ENCODE results near the gene ABCD2.
"Not testable (repeated sequence)": the region's sequence is repeated elsewhere in the genome, so short reads cannot be mapped to it uniquely, and the experiment has no call there.

Gene ABCD2

DNA sequence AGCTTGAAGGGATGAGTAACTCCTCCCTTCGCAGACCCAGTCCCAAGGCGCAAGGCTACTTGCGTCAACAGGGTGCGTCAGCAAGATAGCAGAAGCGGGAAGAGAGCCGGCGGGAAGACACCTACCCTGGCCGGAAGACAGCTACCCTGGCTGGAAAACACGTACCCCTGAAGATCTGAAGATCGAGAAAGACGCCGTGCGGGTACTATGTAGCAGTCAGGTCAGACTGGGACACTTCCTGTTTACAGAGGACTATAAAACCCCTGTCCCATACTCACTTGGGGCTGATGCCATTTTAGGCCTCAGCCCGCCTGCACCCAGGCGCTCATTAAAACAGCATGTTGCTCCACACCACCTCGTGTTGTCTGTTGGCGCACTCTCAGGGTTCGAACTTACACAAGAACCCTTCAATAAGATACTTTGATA, 80.9 kb downstream of the ABCD2 start:
- TF ChIP-seq, protein P1, sequence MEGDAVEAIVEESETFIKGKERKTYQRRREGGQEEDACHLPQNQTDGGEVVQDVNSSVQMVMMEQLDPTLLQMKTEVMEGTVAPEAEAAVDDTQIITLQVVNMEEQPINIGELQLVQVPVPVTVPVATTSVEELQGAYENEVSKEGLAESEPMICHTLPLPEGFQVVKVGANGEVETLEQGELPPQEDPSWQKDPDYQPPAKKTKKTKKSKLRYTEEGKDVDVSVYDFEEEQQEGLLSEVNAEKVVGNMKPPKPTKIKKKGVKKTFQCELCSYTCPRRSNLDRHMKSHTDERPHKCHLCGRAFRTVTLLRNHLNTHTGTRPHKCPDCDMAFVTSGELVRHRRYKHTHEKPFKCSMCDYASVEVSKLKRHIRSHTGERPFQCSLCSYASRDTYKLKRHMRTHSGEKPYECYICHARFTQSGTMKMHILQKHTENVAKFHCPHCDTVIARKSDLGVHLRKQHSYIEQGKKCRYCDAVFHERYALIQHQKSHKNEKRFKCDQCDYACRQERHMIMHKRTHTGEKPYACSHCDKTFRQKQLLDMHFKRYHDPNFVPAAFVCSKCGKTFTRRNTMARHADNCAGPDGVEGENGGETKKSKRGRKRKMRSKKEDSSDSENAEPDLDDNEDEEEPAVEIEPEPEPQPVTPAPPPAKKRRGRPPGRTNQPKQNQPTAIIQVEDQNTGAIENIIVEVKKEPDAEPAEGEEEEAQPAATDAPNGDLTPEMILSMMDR (conservative IDR thresholded peaks at IDR 0.05): no peak
- H3K27ac ChIP-seq: no peak overlapping the region

DNA sequence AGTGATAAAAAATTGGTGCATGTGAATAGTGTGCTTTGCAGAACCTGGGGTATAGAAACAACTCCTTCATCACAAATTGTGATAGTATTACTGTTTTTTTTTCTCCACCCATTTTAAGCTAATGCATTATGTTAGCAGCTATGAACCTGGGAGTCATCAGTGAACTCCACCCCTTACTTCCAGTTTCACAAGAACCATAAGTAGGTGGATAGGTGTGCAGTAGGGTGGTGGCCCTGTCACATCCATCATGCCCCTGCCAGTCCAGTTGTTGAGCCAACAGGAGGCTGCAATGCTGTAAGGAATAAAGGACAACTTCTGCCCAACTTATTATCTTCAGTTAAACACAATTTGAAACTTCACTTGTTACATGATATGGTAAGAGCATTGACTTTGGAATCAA, 85.7 kb downstream of the ABCD2 start:
- TF ChIP-seq, protein P1 (conservative IDR thresholded peaks at IDR 0.05): no peak
- no peak overlapping the region for H3K27ac ChIP-seq

DNA sequence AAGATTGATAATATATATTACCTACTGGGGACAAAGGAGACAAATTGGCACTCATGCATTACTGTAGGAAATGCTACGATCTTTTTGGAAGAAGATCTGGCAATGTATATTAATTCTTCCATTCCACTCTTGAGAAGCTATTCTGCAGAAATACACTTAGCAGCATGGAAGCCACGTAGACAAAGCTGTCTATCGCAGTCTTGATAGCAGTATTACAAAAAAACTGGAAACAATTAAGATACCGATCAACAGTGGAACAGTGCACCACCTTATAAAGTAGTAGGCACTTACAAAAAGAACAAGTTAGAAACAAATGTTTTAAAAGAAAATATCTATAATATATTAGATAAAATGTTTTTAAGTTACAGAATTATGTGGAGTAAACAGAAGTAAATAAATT, 87.2 kb downstream of the ABCD2 start:
- no peak overlapping the region for H3K27ac ChIP-seq
- TF ChIP-seq, protein P1 (conservative IDR thresholded peaks at IDR 0.05): no peak

DNA sequence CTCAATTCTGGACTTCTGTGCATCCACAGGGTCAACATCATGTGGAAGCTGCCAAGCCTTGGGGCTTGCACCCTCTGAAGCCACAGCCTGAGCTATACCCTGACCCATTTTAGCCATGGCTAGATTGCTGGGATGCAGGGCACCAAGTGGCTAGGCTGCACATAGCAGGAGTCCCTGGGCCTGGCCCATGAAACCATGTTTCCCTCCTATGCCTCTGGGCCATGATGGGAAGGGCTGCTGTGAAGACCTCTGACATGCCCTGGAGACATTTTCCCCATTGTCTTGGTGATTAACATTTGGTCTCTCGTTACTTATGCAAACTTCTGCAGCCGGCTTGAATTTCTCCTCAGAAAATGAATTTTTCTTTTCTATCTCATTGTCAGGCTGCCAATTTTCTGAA, 92.6 kb downstream of the ABCD2 start:
- TF ChIP-seq, protein P1 (conservative IDR thresholded peaks at IDR 0.05): no peak
- H3K27ac ChIP-seq: no peak overlapping the region

DNA sequence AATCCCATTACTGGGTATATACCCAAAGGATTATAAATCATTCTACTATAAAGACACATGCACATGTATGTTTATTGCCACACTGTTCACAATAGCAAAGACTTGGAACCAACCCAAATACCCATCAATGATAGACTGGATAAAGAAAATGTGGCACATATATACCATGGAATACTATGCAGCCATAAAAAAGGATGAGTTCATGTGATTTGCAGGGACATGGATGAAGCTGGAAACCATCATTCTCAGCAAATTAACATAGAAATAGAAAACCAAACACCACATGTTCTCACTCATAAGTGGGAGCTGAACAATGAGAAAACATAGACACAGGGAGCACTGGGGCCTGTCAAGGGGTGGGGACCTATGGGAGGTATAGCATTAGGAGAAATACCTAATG, 97.4 kb downstream of the ABCD2 start:
- H3K27ac ChIP-seq: not testable (repeated sequence)

DNA sequence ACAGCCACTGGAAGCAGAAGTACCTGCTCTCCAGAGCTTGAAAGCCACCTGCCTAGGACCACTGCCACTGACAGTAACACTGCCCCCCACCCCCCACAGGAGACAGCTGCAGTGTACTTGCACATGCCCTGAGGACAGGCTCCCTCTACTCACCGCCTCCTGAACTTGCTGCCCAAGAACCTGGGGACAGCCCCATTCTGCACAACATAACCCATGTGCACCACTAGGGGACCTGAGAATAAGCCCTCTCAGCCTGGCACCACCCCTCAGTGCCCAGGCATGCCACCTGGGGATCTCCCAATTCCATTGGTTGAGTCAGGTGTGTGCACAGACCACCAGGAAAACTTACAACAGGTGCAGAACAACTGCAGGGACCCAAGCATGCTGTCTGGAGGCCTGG, 109.6 kb downstream of the ABCD2 start:
- H3K27ac ChIP-seq: no peak overlapping the region
- TF ChIP-seq, protein P1 (conservative IDR thresholded peaks at IDR 0.05): no peak

DNA sequence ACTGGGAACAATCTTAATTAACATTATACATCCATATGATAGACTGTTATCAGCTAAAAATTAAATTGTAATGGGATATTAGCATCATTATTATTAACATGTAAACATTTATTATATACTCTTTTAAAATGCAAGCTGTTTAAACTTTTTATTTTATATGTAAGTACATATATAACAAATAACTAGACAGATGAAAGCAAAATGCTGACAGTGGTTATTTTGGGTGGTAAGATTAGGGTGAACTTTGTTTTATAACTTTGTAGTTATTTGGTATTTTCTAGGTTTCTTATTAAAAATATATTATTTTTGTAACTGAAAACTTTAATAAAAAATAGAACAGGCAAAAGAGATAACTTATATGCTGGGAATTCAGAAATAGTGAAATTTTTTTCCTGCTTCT, 114.0 kb downstream of the ABCD2 start:
- H3K27ac ChIP-seq: no peak overlapping the region
- TF ChIP-seq, protein P1 (conservative IDR thresholded peaks at IDR 0.05): no peak

DNA sequence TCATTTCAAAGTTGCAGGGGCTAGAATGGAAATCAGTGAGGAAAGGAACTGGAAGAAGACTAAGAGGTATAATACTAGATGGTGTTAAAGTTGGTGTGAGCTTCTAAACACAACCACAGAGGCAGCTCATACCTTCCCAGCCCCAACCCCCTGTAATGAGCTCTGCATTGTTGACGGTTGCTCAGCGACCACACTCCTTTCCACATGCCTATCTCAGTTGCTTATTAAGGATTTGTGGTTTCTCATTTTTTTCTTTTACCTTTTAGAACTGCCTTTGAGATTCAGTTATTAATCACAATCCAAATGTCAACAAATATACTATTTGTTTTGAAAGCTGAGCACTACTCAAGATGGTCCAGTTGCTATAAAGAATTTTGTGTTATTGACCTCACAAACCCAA, 114.6 kb downstream of the ABCD2 start:
- no peak overlapping the region for H3K27ac ChIP-seq
- TF ChIP-seq, protein P1 (conservative IDR thresholded peaks at IDR 0.05): no peak
